Calu3 (cell line): ENCODE measurements around the gene ZNF148. TPM values are rescaled to one million over a fixed set of nuclear protein-coding genes. Genes with fewer than 3 reads are reported as not detected.

Experiments
- BruUV-seq: library from RNA; stranded (reverse); fragments of 400-500 nt; replicated peaks from 2 replicates; lab custom pipeline; 2021; lab: Mats Ljungman, UMichigan
- CTCF ChIA-PET: fragments of 300-600 bp; sonication (Branson Sonifier 250); formaldehyde crosslinking; loops from one replicate; lab custom pipeline; 2022; ENCODE audit warnings: antibody characterized with exemption; lab: Charles Lee
- DNase-seq: peaks from one replicate; pipeline ENCODE4 v3.0.0; 2022
- H3K27ac Mint-ChIP-seq: one replicate; pipeline ENCODE4 v1.8.0; 2022; ENCODE audit warnings: mixed read lengths; ENCODE audit not compliant: unreplicated experiment
- H3K27me3 Mint-ChIP-seq: one replicate; pipeline ENCODE4 v1.8.0; 2022; ENCODE audit warnings: mixed read lengths; ENCODE audit not compliant: unreplicated experiment
- H3K36me3 Mint-ChIP-seq: one replicate; pipeline ENCODE4 v1.8.0; 2022; ENCODE audit warnings: mild to moderate bottlenecking, moderate library complexity, mixed read lengths; ENCODE audit not compliant: insufficient read depth, unreplicated experiment
- H3K4me1 Mint-ChIP-seq: one replicate; pipeline ENCODE4 v1.8.0; 2022; ENCODE audit warnings: mild to moderate bottlenecking, low read depth, mixed read lengths; ENCODE audit not compliant: unreplicated experiment
- H3K4me3 Mint-ChIP-seq: one replicate; pipeline ENCODE4 v1.8.0; 2022; ENCODE audit warnings: mild to moderate bottlenecking, low read depth, moderate library complexity, mixed read lengths; ENCODE audit not compliant: unreplicated experiment
- H3K9me3 Mint-ChIP-seq: one replicate; pipeline ENCODE4 v1.8.0; 2022; ENCODE audit warnings: low read depth, mixed read lengths; ENCODE audit not compliant: unreplicated experiment
- CTCF ChIP-seq: fragments of 200-600 bp; IDR thresholded peaks from one replicate; pipeline ENCODE4 v1.8.0; 2022; ENCODE audit warnings: antibody characterized with exemption; ENCODE audit not compliant: unreplicated experiment
- intact Hi-C: fragments of 100-400 bp; cut with micrococcal nuclease; formaldehyde crosslinking; loops from one replicate; pipeline ENCODE4 v1.10.0; 2022; ENCODE audit not compliant: unreplicated experiment
- total RNA-seq: library from RNA; stranded (reverse); gene quantifications from 2 replicates; pipeline ENCODE4 v1.2.3, GENCODE V29; 2022

Gene ZNF148
- total RNA-seq, 1 experiment from 2014 or later = 55.0 TPM

GRCh38 chr3:125340121-125340520 is 35.0 kb downstream of the ZNF148 start:
- no peak for DNase-seq
- Mint-ChIP-seq H3K4me1 (peaks cover 7% of the 10 kb centered on the region), H3K27me3 (no peaks in the 10 kb centered on the region), H3K4me3 (no peak overlapping the region), H3K9me3 (peaks cover 2% of the 10 kb centered on the region), H3K27ac (no peak overlapping the region), H3K36me3 (peaks cover 6% of the 10 kb centered on the region)
- no TSS peak for BruUV-seq
- intact Hi-C loops = no loop called here
- TF ChIP-seq CTCF = no peak
- CTCF ChIA-PET = no interaction called here

- intact Hi-C loops = no loop called here
- no peak for DNase-seq
- Mint-ChIP-seq H3K27me3 (no peaks in the 10 kb centered on the region), H3K4me3 (no peak overlapping the region), H3K9me3 (peaks cover 6% of the 10 kb centered on the region), H3K27ac (no peak overlapping the region), H3K36me3 (peaks cover 10% of the 10 kb centered on the region), H3K4me1 (peaks cover 22% of the 10 kb centered on the region)
- CTCF ChIA-PET = interaction anchor here (0.5 kb wide), 1 partner anchor 57 kb away, joined by 11 read pairs; no protein-coding TSS in a partner anchor
- TF ChIP-seq CTCF = no peak
- no TSS peak for BruUV-seq
Observed at GRCh38 chr3:125337506-125337905, 37.6 kb downstream of the ZNF148 start.

- no peak for DNase-seq
- peaks cover 3% of the 10 kb centered on the region for H3K36me3 Mint-ChIP-seq
- H3K4me1 Mint-ChIP-seq = peaks cover 22% of the 10 kb centered on the region
- H3K27ac Mint-ChIP-seq = no peak overlapping the region
- H3K9me3 Mint-ChIP-seq = peaks cover 4% of the 10 kb centered on the region
- no peak overlapping the region for H3K4me3 Mint-ChIP-seq
- CTCF ChIA-PET = interaction anchor here (0.6 kb wide), 1 partner anchor 64 kb away, joined by 6 read pairs; no protein-coding TSS in a partner anchor
- intact Hi-C loops = no loop called here
- TF ChIP-seq CTCF = no peak
- no TSS peak for BruUV-seq
- H3K27me3 Mint-ChIP-seq = no peaks in the 10 kb centered on the region
Observed at GRCh38 chr3:125334675-125335560, 40.2 kb downstream of the ZNF148 start.

- no peak for DNase-seq
- TF ChIP-seq CTCF = no peak
- intact Hi-C loops = no loop called here
- peaks cover 4% of the 10 kb centered on the region for H3K9me3 Mint-ChIP-seq
- no peaks in the 10 kb centered on the region for H3K27me3 Mint-ChIP-seq
- peaks cover 22% of the 10 kb centered on the region for H3K4me1 Mint-ChIP-seq
- no peak overlapping the region for H3K27ac Mint-ChIP-seq
- CTCF ChIA-PET = interaction anchor here (0.5 kb wide), 1 partner anchor 263 kb away, joined by 3 read pairs; the partner anchor contains the start of gene OSBPL11
- BruUV-seq = no TSS peak
- no peak overlapping the region for H3K4me3 Mint-ChIP-seq
- H3K36me3 Mint-ChIP-seq = peaks cover 3% of the 10 kb centered on the region
Observed at GRCh38 chr3:125332504-125332903, 42.6 kb downstream of the ZNF148 start.
